ENCODE data around the gene SRPK3. TPM values are rescaled to one million over a fixed set of nuclear protein-coding genes. Genes with fewer than 3 reads are reported as not detected.

The SRPK3 gene
- total and polyA plus RNA-seq, 2 experiments from 2014 or later, result 0.15 TPM; not detected in 1

DNA sequence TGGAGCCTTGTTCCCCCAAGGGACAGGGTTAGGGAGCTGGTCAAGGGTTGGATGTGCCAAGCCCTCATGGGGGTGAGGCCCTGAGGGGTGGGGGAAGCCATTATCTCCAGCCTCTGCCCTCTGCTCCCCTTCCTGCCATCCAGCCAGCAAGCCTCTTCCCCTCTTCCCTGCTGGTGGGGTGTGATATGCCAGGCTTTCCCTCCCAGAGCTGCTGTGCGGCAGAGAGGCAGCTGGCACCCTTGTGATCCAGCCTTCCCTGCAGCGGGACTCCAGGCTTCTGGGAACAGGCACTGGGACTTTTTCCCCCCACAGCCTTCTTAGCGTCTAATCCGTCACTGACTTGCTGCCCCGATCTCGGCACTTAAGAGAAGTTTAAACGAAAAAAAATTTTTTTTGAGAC, 19.9 kb downstream of the SRPK3 start:
- no peak overlapping the region for H3K4me3 ChIP-seq
- H3K9me3 Mint-ChIP-seq, result no peaks in the 10 kb centered on the region
- H2AFZ ChIP-seq, result no peak overlapping the region
- H3K4me1 Mint-ChIP-seq, result peaks cover 13% of the 10 kb centered on the region; the same call in 2 of the 3 replicates
- 0 out of 2 replicates have a peak, but pooled peaks cover 2% of the 10 kb centered on the region for H3F3A ChIP-seq (replicated peaks; ENCODE audit: low read depth)
- peaks cover 44% of the 10 kb centered on the region for H3K36me3 Mint-ChIP-seq (ENCODE audit: low read depth)
- no peak overlapping the region for H3K27ac Mint-ChIP-seq
- H4K20me1 ChIP-seq (replicated peaks; ENCODE audit: insufficient read depth), result 0 out of 2 replicates have a peak, but pooled peaks cover 3% of the 10 kb centered on the region
- no peaks in the 10 kb centered on the region for H3K9me2 ChIP-seq (ENCODE audit: insufficient read depth)
- no peak for DNase-seq (ENCODE audit: low spot score)
- H3K36me3 ChIP-seq (ENCODE audit: insufficient read depth), result no peaks in the 10 kb centered on the region
- H3K4me3 Mint-ChIP-seq, result no peak overlapping the region
- peaks cover 6% of the 10 kb centered on the region for H3K79me2 ChIP-seq (replicated peaks; ENCODE audit: insufficient read depth)
- H3K27me3 Mint-ChIP-seq (ENCODE audit: insufficient read depth, low read depth, poor library complexity), result peaks cover 12% of the 10 kb centered on the region
- ATAC-seq, result peak; percentile 11; the same call in 1 of the 3 replicates
- H3K27me3 ChIP-seq (ENCODE audit: insufficient read depth), result no peaks in the 10 kb centered on the region
- H3K4me1 ChIP-seq (ENCODE audit: insufficient read depth), result no peaks in the 10 kb centered on the region
- H3K27ac ChIP-seq (ENCODE audit: low read depth), result no peak overlapping the region
- no peak overlapping the region for H3K4me2 ChIP-seq
- no peak for TF ChIP-seq NANOG (IDR thresholded peaks at IDR 0.05; ENCODE audit: borderline replicate concordance)
- TF ChIP-seq POLR2AphosphoS5 (IDR thresholded peaks at IDR 0.05; ENCODE audit: low read depth), result 0 out of 2 replicates have a peak, but pooled peaks have one; percentile 11

DNA sequence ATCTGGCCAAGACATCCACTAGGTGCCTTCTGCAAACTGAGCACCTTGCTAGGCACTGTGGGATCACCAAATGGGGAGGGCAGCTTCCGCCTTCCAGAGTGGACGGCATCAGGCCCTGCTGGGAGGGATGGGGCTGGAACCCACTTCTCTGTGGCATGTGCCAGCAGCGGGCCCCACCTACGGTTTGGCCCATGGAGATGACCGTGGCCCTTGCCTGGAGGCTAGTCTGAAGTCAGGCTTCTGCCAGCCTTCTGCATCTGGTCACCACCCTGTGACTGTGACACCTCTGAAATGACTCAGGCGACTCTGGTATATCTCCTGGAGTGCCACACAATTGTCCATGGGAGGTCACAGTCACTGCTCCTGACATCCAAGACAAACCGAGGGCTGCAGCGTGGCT, 20.8 kb downstream of the SRPK3 start:
- H3K9me3 Mint-ChIP-seq, result no peaks in the 10 kb centered on the region
- TF ChIP-seq POLR2AphosphoS5 (IDR thresholded peaks at IDR 0.05; ENCODE audit: low read depth) (0 out of 2 replicates have a peak, but pooled peaks have one; percentile 24), EZH2 (IDR thresholded peaks at IDR 0.05; ENCODE audit: low read depth, unreplicated experiment) (no peak)
- TF ChIP-seq, protein P1, sequence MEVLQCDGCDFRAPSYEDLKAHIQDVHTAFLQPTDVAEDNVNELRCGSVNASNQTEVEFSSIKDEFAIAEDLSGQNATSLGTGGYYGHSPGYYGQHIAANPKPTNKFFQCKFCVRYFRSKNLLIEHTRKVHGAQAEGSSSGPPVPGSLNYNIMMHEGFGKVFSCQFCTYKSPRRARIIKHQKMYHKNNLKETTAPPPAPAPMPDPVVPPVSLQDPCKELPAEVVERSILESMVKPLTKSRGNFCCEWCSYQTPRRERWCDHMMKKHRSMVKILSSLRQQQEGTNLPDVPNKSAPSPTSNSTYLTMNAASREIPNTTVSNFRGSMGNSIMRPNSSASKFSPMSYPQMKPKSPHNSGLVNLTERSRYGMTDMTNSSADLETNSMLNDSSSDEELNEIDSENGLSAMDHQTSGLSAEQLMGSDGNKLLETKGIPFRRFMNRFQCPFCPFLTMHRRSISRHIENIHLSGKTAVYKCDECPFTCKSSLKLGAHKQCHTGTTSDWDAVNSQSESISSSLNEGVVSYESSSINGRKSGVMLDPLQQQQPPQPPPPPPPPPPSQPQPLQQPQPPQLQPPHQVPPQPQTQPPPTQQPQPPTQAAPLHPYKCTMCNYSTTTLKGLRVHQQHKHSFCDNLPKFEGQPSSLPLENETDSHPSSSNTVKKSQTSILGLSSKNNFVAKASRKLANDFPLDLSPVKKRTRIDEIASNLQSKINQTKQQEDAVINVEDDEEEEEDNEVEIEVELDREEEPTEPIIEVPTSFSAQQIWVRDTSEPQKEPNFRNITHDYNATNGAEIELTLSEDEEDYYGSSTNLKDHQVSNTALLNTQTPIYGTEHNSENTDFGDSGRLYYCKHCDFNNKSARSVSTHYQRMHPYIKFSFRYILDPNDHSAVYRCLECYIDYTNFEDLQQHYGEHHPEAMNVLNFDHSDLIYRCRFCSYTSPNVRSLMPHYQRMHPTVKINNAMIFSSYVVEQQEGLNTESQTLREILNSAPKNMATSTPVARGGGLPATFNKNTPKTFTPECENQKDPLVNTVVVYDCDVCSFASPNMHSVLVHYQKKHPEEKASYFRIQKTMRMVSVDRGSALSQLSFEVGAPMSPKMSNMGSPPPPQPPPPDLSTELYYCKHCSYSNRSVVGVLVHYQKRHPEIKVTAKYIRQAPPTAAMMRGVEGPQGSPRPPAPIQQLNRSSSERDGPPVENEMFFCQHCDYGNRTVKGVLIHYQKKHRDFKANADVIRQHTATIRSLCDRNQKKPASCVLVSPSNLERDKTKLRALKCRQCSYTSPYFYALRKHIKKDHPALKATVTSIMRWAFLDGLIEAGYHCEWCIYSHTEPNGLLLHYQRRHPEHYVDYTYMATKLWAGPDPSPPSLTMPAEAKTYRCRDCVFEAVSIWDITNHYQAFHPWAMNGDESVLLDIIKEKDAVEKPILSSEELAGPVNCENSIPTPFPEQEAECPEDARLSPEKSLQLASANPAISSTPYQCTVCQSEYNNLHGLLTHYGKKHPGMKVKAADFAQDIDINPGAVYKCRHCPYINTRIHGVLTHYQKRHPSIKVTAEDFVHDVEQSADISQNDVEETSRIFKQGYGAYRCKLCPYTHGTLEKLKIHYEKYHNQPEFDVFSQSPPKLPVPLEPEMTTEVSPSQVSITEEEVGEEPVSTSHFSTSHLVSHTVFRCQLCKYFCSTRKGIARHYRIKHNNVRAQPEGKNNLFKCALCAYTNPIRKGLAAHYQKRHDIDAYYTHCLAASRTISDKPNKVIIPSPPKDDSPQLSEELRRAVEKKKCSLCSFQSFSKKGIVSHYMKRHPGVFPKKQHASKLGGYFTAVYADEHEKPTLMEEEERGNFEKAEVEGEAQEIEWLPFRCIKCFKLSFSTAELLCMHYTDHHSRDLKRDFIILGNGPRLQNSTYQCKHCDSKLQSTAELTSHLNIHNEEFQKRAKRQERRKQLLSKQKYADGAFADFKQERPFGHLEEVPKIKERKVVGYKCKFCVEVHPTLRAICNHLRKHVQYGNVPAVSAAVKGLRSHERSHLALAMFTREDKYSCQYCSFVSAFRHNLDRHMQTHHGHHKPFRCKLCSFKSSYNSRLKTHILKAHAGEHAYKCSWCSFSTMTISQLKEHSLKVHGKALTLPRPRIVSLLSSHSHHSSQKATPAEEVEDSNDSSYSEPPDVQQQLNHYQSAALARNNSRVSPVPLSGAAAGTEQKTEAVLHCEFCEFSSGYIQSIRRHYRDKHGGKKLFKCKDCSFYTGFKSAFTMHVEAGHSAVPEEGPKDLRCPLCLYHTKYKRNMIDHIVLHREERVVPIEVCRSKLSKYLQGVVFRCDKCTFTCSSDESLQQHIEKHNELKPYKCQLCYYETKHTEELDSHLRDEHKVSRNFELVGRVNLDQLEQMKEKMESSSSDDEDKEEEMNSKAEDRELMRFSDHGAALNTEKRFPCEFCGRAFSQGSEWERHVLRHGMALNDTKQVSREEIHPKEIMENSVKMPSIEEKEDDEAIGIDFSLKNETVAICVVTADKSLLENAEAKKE (CRISPR knock-in tag; IDR thresholded peaks at IDR 0.05), result no peak
- Histone ChIP-seq H4K20me1 (replicated peaks; ENCODE audit: insufficient read depth) (0 out of 2 replicates have a peak, but pooled peaks cover 3% of the 10 kb centered on the region), H3K9me2 (ENCODE audit: insufficient read depth) (no peaks in the 10 kb centered on the region), H3K4me2 (no peak overlapping the region), H3K27ac (ENCODE audit: low read depth) (no peak overlapping the region), H3K36me3 (ENCODE audit: insufficient read depth) (no peaks in the 10 kb centered on the region), H3F3A (replicated peaks; ENCODE audit: low read depth) (0 out of 2 replicates have a peak, but pooled peaks cover 2% of the 10 kb centered on the region), H3K4me1 (ENCODE audit: insufficient read depth) (no peaks in the 10 kb centered on the region), H2AFZ (no peak overlapping the region), H3K4me3 (no peak overlapping the region), H3K27me3 (ENCODE audit: insufficient read depth) (no peaks in the 10 kb centered on the region), H3K79me2 (replicated peaks; ENCODE audit: insufficient read depth) (no peaks in the 10 kb centered on the region; the same call in 1 of the 2 replicates)
- ATAC-seq, result no peak
- H3K36me3 Mint-ChIP-seq (ENCODE audit: low read depth), result peaks cover 35% of the 10 kb centered on the region
- H3K27ac Mint-ChIP-seq, result no peak overlapping the region
- peaks cover 6% of the 10 kb centered on the region; the same call in 1 of the 3 replicates for H3K4me1 Mint-ChIP-seq
- no peak overlapping the region for H3K4me3 Mint-ChIP-seq
- DNase-seq (ENCODE audit: low spot score), result no peak
- peaks cover 12% of the 10 kb centered on the region for H3K27me3 Mint-ChIP-seq (ENCODE audit: insufficient read depth, low read depth, poor library complexity)
